Sigmoid colon (tissue), 4 donors: Measurements from ENCODE around the gene SLC5A1.
"Not testable (repeated sequence)": the region's sequence is repeated elsewhere in the genome, so short reads cannot be mapped to it uniquely, and the experiment has no call there.

Experiments
- EP300 ChIP-seq, 4 donors: sonication (generic); formaldehyde crosslinking; IDR thresholded peaks; one replicate each; pipeline ENCODE4 v1.6.1; 2017; ENCODE audit warnings: antibody characterized with exemption in 4 of 4
- POLR2A ChIP-seq, 2 donors: fragments of 450-650 bp; IDR thresholded peaks; one replicate each; pipeline ENCODE4 v1.6.1; 2016; ENCODE audit warnings: antibody characterized with exemption in 2 of 2, mild to moderate bottlenecking in 2 of 2, moderate library complexity in 2 of 2
- TF ChIP-seq, protein P1 (sequence below), 4 experiments: fragments of 450-650 bp in 3 of 4; fragments of 200-600 bp in 1 of 4; IDR thresholded peaks; one replicate each; pipeline ENCODE4 v1.5.1; 2016 to 2019; ENCODE audit warnings: antibody characterized with exemption in 4 of 4, mild to moderate bottlenecking in 3 of 4, moderate library complexity in 2 of 4

DNA sequence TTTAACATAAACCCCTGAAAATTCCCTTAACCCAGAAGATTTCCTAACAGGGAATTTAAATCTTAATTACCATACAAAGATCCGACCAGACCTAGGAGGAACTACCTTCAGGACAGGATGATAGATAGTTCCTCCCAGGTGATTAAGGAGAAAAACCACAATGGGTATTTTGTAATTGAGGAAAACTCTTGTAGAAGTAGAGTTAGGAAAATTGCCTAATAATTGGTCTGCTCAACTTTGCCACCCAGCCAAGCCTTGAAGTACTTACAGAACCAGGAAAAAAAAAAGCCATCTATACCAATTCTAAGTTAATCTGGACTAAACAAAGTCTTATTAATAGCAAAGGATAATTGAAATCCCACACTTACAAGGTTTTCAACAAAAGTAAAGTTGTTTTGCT lies 95.5 kb downstream of the SLC5A1 start:
- not testable (repeated sequence) for TF ChIP-seq EP300, POLR2A (IDR thresholded peaks at IDR 0.05)
- TF ChIP-seq, protein P1, sequence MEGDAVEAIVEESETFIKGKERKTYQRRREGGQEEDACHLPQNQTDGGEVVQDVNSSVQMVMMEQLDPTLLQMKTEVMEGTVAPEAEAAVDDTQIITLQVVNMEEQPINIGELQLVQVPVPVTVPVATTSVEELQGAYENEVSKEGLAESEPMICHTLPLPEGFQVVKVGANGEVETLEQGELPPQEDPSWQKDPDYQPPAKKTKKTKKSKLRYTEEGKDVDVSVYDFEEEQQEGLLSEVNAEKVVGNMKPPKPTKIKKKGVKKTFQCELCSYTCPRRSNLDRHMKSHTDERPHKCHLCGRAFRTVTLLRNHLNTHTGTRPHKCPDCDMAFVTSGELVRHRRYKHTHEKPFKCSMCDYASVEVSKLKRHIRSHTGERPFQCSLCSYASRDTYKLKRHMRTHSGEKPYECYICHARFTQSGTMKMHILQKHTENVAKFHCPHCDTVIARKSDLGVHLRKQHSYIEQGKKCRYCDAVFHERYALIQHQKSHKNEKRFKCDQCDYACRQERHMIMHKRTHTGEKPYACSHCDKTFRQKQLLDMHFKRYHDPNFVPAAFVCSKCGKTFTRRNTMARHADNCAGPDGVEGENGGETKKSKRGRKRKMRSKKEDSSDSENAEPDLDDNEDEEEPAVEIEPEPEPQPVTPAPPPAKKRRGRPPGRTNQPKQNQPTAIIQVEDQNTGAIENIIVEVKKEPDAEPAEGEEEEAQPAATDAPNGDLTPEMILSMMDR (IDR thresholded peaks at IDR 0.05): not testable (repeated sequence)
